Gastrocnemius medialis (tissue), 4 donors: ENCODE results near the gene CLNK.

Experiments used
- CTCF ChIP-seq, 5 experiments: fragments of 450-650 bp in 3 of 5; fragments of 200-600 bp in 2 of 5; sonication (generic) in 2 of 5; IDR thresholded peaks in 4 of 5; conservative IDR thresholded peaks in 1 of 5; 1 replicate in 4 of 5; 2 replicates in 1 of 5; pipeline ENCODE4 v1.5.1; 2016 to 2019; ENCODE audit warnings: antibody characterized with exemption in 5 of 5, mild to moderate bottlenecking in 3 of 5, moderate library complexity in 3 of 5
- POLR2A ChIP-seq, 2 donors: fragments of 450-650 bp; IDR thresholded peaks; one replicate each; pipeline ENCODE4 v1.6.1; 2017; ENCODE audit warnings: antibody characterized with exemption in 2 of 2, mild to moderate bottlenecking in 2 of 2, moderate library complexity in 2 of 2

- TF ChIP-seq CTCF (IDR thresholded peaks at IDR 0.05 in 4 of 5, conservative IDR thresholded peaks at IDR 0.05 in 1 of 5) (no peak), POLR2A (IDR thresholded peaks at IDR 0.05) (no peak)
These were observed 241.6 kb downstream of the CLNK start for GRCh38 chr4:10442976-10443375.
